ENCODE results near the gene GAS6.

GAS6 gene

DNA sequence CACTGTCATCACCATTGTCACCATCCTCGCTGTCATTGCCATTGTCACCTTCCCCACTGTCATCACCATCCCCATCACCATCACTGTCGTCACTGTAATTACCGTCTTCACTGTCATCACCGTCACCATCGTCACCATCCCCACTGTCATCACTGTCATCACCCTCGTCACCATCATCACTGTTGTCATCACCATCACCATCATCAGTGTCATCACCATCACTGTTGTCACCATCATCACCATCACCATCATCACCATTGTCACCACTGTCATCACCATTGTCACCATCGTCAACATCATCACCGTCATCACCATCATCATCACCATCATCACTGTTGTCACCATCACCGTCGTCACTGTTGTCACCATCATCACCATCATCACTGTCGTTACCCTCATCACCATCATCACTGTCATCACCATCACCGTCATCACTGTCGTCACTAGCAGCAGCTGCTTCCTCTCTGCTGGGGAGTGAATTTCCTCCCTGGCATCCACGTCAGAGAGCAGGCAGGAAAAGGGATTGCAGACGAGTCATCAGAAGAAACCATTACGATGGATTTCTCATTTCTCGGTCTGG is 77.5 kb downstream of the GAS6 start:
- DNase-seq: no peak

DNA sequence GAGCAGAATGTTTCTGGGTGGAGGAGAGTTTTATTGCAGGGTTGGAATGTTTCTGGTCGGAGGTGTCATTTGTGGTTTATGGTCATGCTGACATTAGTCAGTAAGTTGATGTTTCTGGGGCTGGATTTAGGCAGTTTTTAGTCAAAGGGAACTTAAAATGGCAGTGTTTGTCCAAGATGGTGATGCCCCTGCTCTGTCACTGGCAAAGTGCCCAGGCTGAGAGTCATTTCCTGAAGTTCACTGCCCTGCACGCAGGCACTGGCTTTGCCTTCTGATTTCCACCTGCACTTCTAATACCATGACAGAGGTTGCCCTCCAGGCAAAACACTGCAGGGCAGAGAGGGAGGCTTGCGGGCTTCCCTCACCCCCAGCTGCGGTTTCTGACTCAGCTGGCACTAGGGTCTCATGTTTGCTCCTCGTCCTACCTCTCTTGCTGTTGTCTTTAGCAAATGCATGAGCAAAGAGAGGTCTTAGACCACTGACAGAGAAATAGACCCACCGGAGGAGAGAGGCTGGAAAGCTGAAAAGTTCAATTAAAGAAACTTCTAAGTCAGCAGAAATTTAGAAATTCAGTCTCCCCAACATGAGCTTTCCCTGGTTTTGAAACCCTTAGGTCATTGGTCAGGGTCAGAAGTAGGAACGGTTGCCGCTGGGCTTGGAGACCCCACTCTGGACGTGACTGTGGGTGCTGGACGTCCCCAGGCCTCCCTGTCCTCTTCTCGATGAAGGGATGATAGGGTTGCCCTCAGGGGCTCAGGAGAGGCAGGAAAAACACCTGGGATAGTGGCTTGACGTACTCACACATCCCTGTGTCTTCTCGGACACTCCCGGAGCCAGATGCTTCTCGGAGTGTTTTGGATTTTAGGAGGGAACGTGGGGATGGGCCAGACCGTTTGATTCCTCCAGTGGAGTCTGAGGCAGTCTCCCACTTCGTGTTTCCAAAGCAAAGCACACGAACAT is 78.5 kb downstream of the GAS6 start:
- DNase-seq: no peak

DNA sequence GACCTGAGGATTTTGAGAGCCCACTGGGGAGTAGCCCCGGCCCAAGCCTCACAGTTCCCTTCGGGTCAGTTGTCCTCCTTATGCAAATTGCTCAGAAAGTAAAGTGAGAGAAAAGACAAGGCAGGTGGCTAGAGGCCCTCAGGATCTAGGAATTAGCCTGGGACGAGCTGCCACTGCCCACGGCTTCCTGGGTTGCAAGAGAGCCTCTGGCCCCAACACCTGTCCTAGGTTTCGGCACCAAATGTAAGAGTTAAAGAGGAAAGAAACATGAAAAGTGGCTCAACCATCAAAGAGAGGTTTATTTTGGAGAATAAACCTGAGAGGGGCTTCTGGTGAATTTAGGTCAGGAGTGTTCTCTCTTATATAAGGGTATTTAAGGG is 79.2 kb downstream of the GAS6 start:
- DNase-seq: no peak

- no peak for DNase-seq
These were observed 79.8 kb downstream of the GAS6 start for GRCh38 chr13:113783966-113784644.

GRCh38 chr13:113783200-113783881 is 80.5 kb downstream of the GAS6 start:
- no peak for DNase-seq

DNA sequence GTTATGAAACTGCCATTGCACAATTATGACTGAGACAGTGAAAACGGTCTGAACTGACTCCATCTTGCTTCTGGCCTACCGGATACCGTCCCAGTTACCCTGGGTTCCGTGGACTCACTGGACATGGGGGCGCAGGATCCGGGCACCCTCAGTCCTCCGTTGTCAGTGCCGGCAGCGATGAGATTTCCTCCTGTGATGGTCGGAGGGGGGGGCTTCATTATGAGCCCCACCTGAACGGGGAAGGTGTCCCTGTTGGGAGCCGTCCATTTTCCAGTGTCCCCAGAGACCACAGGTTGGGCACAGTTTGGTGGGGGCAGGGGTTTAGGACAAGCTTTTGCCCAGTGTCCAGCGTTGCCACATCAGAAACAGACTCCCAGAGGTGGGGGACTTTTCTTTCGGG is 81.4 kb downstream of the GAS6 start:
- DNase-seq: no peak

DNA sequence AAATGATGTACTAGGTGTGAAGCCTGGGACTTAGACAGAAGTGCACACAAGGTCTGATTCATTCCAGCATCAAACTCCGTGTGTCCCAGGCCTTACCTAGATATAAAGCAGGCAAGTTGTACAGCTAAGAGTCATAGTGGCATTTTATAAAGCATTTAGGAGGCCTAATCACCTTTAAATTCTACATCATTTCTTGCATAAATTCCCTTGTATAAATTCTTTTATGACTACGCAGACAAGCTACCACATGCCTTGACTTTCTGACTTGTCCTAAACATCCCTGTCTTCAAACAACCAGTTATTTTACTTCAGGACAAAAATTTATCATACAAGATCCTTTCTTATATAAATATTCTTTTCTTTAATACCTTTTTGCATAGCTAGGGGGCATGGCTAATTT is 82.3 kb downstream of the GAS6 start:
- DNase-seq: no peak

GRCh38 chr13:113777311-113778260 is 86.3 kb downstream of the GAS6 start:
- DNase-seq: peak; percentile 14

- DNase-seq: no peak
These were observed 87.4 kb downstream of the GAS6 start for GRCh38 chr13:113776231-113777125.

DNA sequence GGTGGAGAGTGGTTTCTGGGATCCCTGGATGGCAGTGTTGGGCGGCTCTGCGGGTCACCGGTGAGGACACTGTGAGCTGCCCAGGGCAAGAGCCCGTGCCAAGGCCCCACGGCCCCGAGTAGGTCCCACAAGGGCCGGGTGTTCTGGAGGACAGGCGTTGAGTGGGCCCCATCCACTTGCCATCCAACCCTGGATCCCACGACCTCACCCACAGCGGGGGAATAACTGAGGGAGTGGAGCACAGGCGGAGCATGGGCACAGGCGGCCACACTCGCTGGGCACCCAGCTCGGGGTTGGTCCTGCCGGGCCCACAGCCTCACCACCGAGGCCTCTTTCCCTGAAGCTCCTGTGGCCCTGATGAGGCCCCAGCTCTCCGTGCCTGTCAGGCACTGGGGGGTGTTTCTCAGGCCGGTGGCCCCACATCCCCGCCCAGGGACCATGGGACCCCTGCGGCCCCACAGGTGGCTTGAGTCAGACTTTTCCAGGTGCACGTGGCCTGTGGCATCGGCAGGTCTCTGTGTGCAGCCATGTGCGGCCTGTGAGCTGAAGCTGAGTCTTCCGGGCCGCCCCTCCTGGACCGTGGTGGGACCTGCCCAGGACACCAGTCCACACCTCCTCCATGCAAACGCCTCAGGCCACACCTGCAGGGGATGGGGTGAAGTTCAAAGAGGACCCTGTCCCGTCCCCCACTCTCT is 88.3 kb downstream of the GAS6 start:
- no peak for DNase-seq

DNA sequence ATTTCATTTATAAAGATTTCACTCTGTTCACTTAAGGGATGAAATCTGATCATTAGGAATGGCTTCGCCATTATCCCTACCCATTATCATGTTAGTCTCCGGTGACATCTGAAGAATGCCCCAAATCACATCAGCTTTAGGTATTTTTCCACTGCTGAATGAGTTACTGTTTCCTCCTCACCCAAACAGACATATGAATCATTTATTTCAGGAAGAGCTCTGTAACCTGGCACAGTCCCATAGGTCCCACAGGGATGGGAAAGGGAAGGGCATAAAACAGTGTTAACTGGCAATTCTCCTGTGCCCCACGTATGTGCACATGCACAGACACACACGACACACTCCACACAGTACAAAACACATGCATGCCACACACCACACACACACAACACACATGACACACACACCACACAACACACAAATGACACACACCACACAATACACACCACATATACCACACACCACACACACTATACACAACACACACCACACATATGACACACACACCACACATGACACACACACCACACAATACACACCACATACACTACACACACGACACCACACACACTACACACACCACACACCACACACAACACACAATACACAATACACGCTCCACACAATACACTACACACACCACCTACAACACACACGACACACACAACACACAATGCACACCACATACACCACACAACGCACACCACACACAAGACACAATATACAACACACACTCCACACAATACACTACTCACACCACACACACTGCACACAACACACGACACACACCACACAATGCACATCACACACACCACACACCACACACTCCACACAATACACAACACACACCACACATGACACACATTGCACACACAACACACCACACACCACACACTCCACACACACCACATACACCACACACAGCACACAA is 89.4 kb downstream of the GAS6 start:
- no peak for DNase-seq

DNA sequence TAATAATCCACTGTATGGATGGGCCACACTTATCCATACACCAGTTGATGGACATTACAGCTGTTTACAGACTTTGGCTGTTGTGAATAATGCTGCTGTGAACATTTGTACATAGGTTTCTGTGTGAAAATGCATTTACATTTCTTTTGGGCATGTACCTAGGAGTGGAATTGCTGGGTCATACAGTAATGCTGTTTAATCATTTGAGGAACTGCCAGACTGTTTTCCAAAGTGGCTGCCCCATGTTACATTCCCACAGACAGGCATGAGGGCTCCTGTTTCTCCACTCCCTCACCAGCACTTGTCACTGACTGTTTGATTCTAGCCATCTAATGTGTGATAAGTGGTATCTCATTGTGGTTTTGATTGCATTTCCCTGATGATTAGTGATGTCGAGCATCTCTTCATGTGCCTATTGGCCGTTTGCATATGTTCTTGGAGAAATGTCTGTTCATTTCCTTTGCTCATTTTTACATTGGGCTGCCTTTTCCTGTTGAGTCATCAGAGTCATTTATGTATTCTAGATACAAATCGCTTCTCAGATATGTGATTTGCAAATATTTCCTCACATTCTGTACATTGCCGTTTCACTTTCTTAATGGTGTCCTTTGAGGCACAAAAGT is 92.1 kb downstream of the GAS6 start:
- DNase-seq: no peak

DNA sequence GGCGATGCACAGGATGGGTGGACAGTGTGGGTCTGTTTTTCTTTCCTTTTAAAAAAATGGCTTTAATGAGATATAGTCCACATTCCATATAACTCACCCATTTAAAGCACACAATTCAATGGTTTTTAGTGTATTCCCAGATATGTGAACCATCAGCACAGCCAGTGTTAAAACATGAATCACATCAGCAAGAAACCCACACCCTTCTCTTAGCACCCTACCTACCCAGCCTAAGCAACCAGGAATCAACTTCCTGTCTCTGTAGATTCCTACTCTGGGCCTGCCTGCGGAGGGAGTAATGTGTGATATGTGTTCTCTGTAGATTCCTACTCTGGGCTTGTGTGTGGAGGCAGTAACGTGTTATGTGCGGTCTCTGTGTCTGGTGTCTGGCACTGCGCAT is 92.9 kb downstream of the GAS6 start:
- no peak for DNase-seq
